PFSK-1 (cell line): ENCODE data around the gene CALU.

Source experiments
- FOXP2 ChIP-seq: optimal IDR thresholded peaks from 2 replicates; pipeline ENCODE3; 2011; ENCODE audit warnings: borderline replicate concordance, control low read depth, inconsistent platforms; ENCODE audit not compliant: insufficient read depth; ENCODE audit errors: extremely low read length, extremely low read depth
- POLR2AphosphoS5 ChIP-seq: IDR thresholded peaks from 2 replicates; pipeline ENCODE4 v1.6.1; 2012; ENCODE audit warnings: low read depth, mild to moderate bottlenecking, control low read depth, low read length, moderate library complexity
- REST ChIP-seq, 2 experiments: IDR thresholded peaks; 2 replicates each; pipeline versions ENCODE4 v1.6.1 to v1.8.0; 2011 to 2012; ENCODE audit warnings: low read depth in 2 of 2, low read length in 2 of 2, control low read depth in 1 of 2, inconsistent platforms in 1 of 2, mild to moderate bottlenecking in 1 of 2, moderate library complexity in 1 of 2; ENCODE audit not compliant: insufficient read depth in 1 of 2
- SIN3A ChIP-seq: IDR thresholded peaks from 2 replicates; pipeline ENCODE4 v1.6.1; 2012; ENCODE audit warnings: mild to moderate bottlenecking, low read length, moderate library complexity, borderline replicate concordance; ENCODE audit not compliant: insufficient read depth
- TAF1 ChIP-seq: IDR thresholded peaks from 2 replicates; pipeline ENCODE4 v1.6.1; 2012; ENCODE audit warnings: low read length, control low read depth, borderline replicate concordance; ENCODE audit not compliant: insufficient read depth

Gene CALU

GRCh38 chr7:128701062-128701785, 37.9 kb upstream of the CALU start:
- TF ChIP-seq SIN3A (no peak), TAF1 (no peak), FOXP2 (no peak), POLR2AphosphoS5 (no peak), REST (IDR thresholded peaks at IDR 0.05; ENCODE audit: insufficient read depth in 1 of 2, low read depth in 2 of 2, low read length in 2 of 2) (no peak)

GRCh38 chr7:128703609-128704241, 35.4 kb upstream of the CALU start:
- TF ChIP-seq REST (IDR thresholded peaks at IDR 0.05; ENCODE audit: insufficient read depth in 1 of 2, low read depth in 2 of 2, low read length in 2 of 2) (no peak), FOXP2 (no peak), TAF1 (no peak), POLR2AphosphoS5 (no peak), SIN3A (no peak)

GRCh38 chr7:128705891-128706333, 33.2 kb upstream of the CALU start:
- no peak for TF ChIP-seq POLR2AphosphoS5
- no peak for TF ChIP-seq FOXP2
- TF ChIP-seq TAF1: no peak
- no peak for TF ChIP-seq REST (IDR thresholded peaks at IDR 0.05; ENCODE audit: insufficient read depth in 1 of 2, low read depth in 2 of 2, low read length in 2 of 2)
- TF ChIP-seq SIN3A: no peak

- TF ChIP-seq REST (IDR thresholded peaks at IDR 0.05; ENCODE audit: insufficient read depth in 1 of 2, low read depth in 2 of 2, low read length in 2 of 2) (no peak), SIN3A (no peak), POLR2AphosphoS5 (no peak), TAF1 (no peak)
Observed at GRCh38 chr7:128707752-128708151, 31.4 kb upstream of the CALU start.

GRCh38 chr7:128708235-128708634, 30.9 kb upstream of the CALU start:
- no peak for TF ChIP-seq SIN3A
- TF ChIP-seq POLR2AphosphoS5: no peak
- TF ChIP-seq REST (IDR thresholded peaks at IDR 0.05; ENCODE audit: insufficient read depth in 1 of 2, low read depth in 2 of 2, low read length in 2 of 2): no peak
- TF ChIP-seq TAF1: no peak
- TF ChIP-seq FOXP2: no peak
